Measurements from ENCODE around the gene NMRK1.
A peak's percentile ranks its signal among the peaks of the same experiment; 100 is the strongest.

Gene NMRK1

DNA sequence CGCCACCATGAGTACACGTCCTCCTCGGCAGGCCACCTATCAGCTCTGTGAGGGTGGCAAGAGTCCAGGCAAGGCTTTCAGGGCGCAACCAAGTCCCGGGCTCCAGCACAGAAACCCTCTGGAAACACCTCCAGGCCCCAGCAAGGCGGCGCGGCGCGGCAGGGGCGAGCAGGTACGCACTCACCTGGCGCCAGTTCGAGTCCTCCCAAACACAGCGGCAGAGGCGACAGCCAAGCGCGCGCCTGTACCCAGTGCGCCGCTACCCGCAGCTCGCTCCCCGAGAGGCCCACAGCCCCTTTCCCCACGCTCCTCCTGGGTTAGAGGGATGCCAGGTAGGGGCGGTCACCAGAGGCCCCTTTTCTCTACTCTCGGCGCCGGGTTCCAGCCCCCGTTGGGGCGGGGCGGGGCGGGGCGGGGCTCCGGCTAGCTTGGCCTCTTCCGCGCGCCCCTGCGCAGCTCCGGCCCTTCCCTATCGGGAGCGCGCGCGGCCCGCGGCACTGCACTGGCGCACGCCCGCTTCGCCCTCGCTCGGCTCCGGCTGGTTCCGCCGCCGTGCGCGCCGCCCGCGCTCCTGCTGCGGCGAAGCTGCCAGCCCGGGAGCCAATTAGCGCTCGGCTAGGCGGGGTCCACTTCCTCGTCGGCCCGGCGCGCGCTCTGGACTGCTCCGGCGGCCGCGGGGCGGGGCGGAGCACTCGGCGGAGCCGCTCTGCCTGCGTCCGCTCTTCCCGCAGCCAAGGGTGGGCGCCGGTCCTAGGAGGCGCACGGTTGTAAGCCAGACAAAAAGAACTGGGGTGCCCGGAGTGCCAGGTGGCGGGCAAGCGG lies at the start of gene NMRK1, which contains the start of gene OSTF1:
Gene NMRK1, minus strand, starts transcription at position 332 of the 822 bp plus-strand sequence. CDS start 5,040 bp downstream, outside the sequence.
Gene OSTF1, plus strand, starts transcription at position 691 of the 822 bp plus-strand sequence. CDS start 179 bp downstream, outside the sequence.
- peak; percentile 80 to 82 for DNase-seq (ENCODE audit: low read depth in 2 of 2)

- no peak for DNase-seq (ENCODE audit: low read depth in 2 of 2)
Observed at GRCh38 chr9:75134495-75134894, 46.5 kb upstream of the NMRK1 start.

GRCh38 chr9:75133396-75133795 lies 45.4 kb upstream of the NMRK1 start:
- no peak for DNase-seq (ENCODE audit: low read depth in 2 of 2)

- no peak for DNase-seq (ENCODE audit: low read depth in 2 of 2)
Observed at GRCh38 chr9:75132244-75132643, 44.3 kb upstream of the NMRK1 start.

GRCh38 chr9:75131700-75132099 lies 43.7 kb upstream of the NMRK1 start:
- no peak for DNase-seq (ENCODE audit: low read depth in 2 of 2)

DNA sequence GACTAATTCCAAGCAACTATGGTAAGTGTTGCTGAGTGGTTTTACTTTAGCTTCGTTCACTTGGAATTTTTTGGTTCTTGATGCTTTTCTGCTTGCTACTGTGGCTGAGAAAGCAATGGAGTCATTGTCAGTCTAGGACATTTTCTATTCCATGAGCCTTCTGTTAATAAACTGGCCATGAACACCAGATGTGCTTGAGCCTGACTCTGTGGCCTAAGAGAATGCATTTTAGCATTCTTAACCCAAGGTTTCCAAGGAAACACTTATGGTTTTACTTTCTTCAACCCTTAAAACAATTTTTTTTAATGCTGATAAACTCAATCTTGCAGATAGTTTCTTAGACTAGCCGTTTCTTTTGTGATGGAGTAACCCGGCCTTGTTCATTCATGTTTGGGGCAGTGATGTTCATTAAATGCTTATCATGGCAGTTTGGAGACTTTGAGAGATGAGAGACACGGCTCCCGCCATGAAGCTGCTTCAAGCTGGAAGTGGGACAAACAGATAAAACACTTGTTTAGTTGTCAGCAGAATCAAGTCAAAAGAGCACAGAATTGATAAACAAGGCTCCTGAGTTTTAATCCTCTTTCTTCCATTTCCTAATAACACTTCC lies 42.8 kb upstream of the NMRK1 start:
- DNase-seq (ENCODE audit: low read depth in 2 of 2): no peak

- DNase-seq (ENCODE audit: low read depth in 2 of 2): no peak
Observed at GRCh38 chr9:75130172-75130571, 42.2 kb upstream of the NMRK1 start.

DNA sequence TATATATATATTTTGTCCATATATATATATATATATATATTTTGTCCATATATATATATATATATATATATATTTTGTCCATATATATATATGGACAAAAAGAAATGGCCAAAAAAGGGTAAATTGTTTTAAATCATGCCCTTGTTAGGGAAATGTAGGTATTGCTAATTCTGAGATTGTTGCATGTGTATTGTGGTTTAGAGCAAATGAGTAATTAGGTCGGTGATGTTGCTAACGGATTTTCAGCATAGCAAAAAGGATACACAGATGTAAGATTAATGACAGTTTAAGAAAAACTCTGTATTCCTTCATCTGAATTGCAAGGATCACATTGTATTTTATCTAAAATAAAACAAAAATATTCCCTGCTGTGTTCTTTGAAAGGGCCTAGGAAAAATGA lies 40.6 kb upstream of the NMRK1 start:
- no peak for DNase-seq (ENCODE audit: low read depth in 2 of 2)

GRCh38 chr9:75123696-75124095 lies 35.7 kb upstream of the NMRK1 start:
- DNase-seq (ENCODE audit: low read depth in 2 of 2): no peak

DNA sequence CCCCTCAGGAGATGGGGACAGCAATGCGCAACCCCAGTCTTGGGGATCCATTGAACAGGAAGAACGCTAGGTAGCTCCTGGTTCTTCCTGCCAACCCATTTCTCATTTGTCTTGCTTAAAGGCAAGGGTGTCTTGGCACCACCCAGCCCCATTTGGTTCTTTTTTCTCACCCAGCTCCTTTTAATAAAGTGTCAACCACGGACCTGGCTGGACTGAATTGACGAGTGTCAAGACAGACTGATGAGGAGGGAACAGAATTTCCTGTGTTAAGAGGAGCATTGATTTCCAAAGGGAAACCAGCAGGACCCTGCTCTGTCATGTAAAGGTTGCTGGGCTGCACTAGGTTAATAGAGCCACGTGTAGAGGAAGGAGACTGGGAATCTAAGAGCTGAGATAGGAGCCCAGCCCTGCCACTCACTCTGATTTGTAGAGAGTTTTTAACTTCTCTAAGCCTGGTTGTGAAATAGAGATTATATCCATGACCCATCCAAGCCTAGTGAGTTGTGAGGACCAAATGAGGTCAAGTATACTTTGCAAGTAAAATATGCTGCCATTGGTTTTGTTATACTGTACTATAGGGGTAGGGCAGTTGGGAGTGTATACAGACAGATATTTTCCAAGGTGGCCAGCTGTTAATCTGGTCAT lies 34.1 kb upstream of the NMRK1 start:
- no peak for DNase-seq (ENCODE audit: low read depth in 2 of 2)

DNA sequence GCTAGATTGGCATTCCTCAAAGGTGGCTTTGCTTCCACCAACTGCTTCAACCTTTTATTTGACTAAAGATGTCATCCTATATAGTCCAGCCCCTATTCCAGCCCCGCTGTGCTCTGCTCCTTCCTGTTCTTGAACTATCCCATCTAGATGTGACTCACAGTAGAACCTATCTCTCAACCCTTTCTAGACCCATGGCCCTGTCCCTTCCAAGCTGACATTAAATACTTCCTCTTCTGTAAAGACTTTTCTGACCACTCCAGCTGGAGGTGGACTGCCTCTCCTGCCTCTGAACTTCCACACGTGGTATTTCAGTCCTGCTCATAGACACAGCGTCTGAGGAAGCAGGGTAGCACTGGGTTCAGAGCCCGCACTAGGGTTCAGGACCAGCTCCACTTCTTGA lies 32.7 kb upstream of the NMRK1 start:
- DNase-seq (ENCODE audit: low read depth in 2 of 2): no peak

- no peak for DNase-seq (ENCODE audit: low read depth in 2 of 2)
Observed at GRCh38 chr9:75117564-75117963, 29.6 kb upstream of the NMRK1 start.

GRCh38 chr9:75116306-75116705 lies 28.4 kb upstream of the NMRK1 start:
- DNase-seq (ENCODE audit: low read depth in 2 of 2): no peak

DNA sequence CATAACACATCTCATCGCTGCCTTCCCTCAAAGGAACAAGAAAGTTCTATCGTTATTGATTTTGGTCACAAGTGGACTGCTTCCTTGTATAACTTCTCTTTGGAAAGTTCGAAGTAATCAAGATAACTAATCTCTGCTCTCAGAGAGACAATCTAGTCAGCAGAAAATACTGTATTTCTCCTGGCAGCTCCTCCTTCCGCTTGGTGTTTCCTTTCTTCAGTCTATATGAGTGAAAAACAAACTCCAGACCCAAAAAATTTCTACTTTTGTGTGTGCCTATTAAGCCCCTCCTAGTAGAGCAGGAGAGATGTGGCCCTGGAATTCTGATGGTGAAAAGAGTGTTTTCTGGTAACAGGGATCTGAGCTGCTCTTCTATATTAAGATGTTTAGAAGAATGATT lies 24.8 kb upstream of the NMRK1 start:
- DNase-seq (ENCODE audit: low read depth in 2 of 2): no peak

GRCh38 chr9:75111019-75111622 lies 23.2 kb upstream of the NMRK1 start:
- no peak for DNase-seq (ENCODE audit: low read depth in 2 of 2)

DNA sequence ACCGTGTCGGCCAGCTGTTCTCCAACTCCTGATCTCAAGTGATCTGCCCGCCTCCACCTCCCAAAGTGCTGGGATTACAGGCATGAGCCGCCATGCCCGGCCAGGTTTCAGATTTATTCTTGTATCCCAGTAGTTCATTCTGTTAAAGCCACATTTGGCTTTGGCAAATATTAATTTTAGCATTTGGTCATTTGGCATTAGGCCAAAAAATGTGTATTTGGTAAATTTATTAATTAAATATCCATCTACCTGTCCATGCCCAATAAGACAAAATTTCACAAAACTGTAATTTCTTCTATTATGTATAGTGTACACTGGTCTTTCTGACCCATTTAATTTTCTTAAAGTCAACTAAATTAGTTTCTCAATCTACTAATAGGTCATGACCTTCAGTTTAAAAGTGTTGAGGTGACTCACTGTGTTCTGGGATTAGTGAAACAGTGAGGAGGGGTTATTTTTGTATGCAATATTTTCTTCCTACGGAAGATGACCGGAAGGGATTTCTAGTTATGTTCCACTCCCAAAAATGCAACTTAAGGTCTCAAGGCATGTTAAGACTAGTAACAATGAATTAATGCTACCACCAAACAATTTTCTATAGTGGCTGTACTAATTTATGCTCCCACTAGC lies 21.4 kb upstream of the NMRK1 start:
- no peak for DNase-seq (ENCODE audit: low read depth in 2 of 2)

DNA sequence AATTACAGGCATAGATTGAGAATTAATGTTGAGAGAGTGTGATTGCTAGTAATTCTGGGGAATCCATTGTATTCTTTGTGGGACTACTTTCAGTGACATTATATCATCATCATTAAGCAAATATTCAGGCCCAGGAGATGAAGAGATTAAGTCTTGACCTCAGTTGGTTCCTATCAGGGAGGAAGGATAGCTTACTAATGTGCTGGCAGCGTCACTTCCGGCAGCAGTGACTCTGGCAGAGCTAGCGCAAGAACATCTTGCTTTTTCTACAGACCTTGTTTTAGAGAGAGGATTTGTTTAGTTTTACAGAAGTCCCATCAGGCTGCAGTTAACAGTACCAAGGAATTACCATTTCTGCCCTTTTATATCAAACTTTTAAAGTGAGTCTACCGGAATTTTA lies 20.6 kb upstream of the NMRK1 start:
- DNase-seq (ENCODE audit: low read depth in 2 of 2): no peak

GRCh38 chr9:75106857-75107256 lies 18.9 kb upstream of the NMRK1 start:
- no peak for DNase-seq (ENCODE audit: low read depth in 2 of 2)

DNA sequence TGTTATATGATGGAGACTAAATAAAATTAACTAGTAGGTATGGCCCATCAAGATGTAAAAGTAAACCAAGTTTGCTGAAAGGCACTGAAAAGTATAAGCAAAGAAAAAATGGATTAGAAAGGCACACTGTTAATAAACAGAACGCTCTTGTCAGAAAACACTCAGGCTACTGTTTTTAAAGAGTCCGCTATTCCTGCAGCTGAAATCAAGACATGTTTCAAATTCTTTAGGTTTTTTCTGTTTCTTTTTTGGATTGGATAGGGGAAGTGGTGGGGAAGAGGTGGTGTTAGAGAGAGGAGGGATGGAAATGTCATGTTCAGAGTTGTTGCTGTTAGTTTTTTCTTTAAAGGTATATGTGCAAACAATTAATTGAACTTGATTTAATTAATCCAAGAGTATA lies 17.9 kb upstream of the NMRK1 start:
- no peak for DNase-seq (ENCODE audit: low read depth in 2 of 2)

DNA sequence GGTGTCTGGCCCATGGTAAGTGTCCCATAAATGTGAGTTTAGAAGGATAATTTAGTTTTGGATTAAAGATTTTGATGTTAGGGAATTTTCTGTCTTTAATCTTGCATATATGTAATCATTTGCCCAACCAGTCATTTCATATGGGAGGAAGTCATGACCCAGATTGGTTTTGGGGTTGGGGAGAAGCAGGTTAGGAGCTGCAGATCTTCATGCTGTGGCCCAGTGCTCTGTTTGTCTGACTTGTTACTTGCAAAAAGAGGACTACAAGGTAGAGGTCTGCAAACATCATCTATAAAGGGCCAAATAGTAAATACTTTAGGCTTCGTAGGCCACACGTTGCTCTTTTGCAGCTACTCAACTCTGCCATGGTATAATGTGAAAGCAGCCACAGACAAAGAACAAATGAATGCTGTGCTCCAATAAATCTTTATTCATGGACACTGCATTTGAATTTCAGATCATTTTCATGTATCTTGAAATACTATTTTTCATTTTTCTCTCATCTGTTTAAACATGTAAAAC lies 17.1 kb upstream of the NMRK1 start:
- DNase-seq (ENCODE audit: low read depth in 2 of 2): no peak

GRCh38 chr9:75104607-75105006 lies 16.7 kb upstream of the NMRK1 start:
- no peak for DNase-seq (ENCODE audit: low read depth in 2 of 2)
